Heart right ventricle (tissue), 16 donors: ENCODE measurements around the gene PI4KA. TPM values are rescaled to one million over a fixed set of nuclear protein-coding genes. Genes with fewer than 3 reads are reported as not detected.

Experiments
- ATAC-seq, 8 donors: fragments of 200-7000 bp; cut with Tn5 transposase; one replicate each; pipeline ENCODE4 v1.9.1; 2020; ENCODE audit warnings: mild to moderate bottlenecking in 8 of 8, moderate library complexity in 8 of 8, moderate number of reproducible peaks in 1 of 8
- DNase-seq, 2 donors: peaks; one replicate each; pipeline ENCODE4 v3.0.0-alpha.2; 2020
- H3K27ac ChIP-seq, 10 donors: fragments of 200-600 bp; sonication (generic) in 2 of 10; one replicate each; pipeline versions ENCODE4 v1.5.0 to v1.8.0; 2020 to 2022; ENCODE audit warnings: mild to moderate bottlenecking in 3 of 10
- H3K27me3 ChIP-seq, 7 donors: fragments of 200-600 bp; one replicate each; pipeline ENCODE4 v1.8.0; 2021 to 2022; ENCODE audit warnings: mild to moderate bottlenecking in 2 of 7
- H3K36me3 ChIP-seq, 9 donors: fragments of 200-600 bp; sonication (generic) in 1 of 9; one replicate each; pipeline versions ENCODE4 v1.5.0 to v1.8.0; 2020 to 2022; ENCODE audit warnings: mild to moderate bottlenecking in 2 of 9
- H3K4me1 ChIP-seq, 9 donors: fragments of 200-600 bp; sonication (generic) in 1 of 9; one replicate each; pipeline versions ENCODE4 v1.5.0 to v1.8.0; 2020 to 2022; ENCODE audit warnings: mild to moderate bottlenecking in 4 of 9
- H3K4me3 ChIP-seq, 10 donors: fragments of 200-600 bp; sonication (generic) in 2 of 10; one replicate each; pipeline versions ENCODE4 v1.5.0 to v1.8.0; 2020 to 2022; ENCODE audit warnings: mild to moderate bottlenecking in 7 of 10, moderate library complexity in 2 of 10
- H3K9me3 ChIP-seq, 11 donors: fragments of 200-600 bp in 10 of 11; sonication (generic) in 2 of 11; one replicate each; pipeline versions ENCODE4 v1.5.0 to v1.8.0; 2013 to 2022; ENCODE audit warnings: mild to moderate bottlenecking in 2 of 11, control low read depth in 1 of 11, moderate library complexity in 1 of 11
- CTCF ChIP-seq, 9 donors: fragments of 200-600 bp; sonication (generic) in 2 of 9; IDR thresholded peaks; one replicate each; pipeline versions ENCODE4 v1.5.0 to v1.8.0; 2021 to 2022; ENCODE audit warnings: antibody characterized with exemption in 9 of 9, mild to moderate bottlenecking in 5 of 9, moderate library complexity in 1 of 9
- WGBS, 2 donors: extraction: QIAGEN DNeasy Blood & Tissue Kit; methylation state at CpG; one replicate each; pipeline ENCODE4 v1.1.7; 2013; ENCODE audit warnings: inconsistent platforms in 1 of 2; 5-methylcytosine and 5-hydroxymethylcytosine counted together
- intact Hi-C, 10 donors: fragments of 100-400 bp; cut with DNase I; formaldehyde crosslinking; loops; one replicate each; pipeline versions ENCODE4 v1.11.1 to v1.14.2; 2022
- polyA plus RNA-seq, 2 donors: library from polyadenylated mRNA; stranded (reverse); fragments of 200-250 nt; gene quantifications; one replicate each; pipeline ENCODE4 v1.2.3, GENCODE V29; 2013
- total RNA-seq, 10 donors: library from RNA; stranded (reverse); fragmentation: NEBNext Ultra II Directional in 3 of 10; extraction: Animal tissue kit (Norgen Biotek cat#: 25700) in 3 of 10; gene quantifications; one replicate each; pipeline versions ENCODE4 v1.2.1 to v1.2.4, GENCODE V29; 2021 to 2023
- donor health status: Arrhythmogenic right ventricular cardiomyopathy.
- donor health status: ischemic (EF 13 %, LVEDD 7.1; RV severe dilation, severe dysfunction).
- donor health status: healthy with polysubstance abuse.
- donor health status: DM: no; HTN: yes; CAD: no.
- donor health status: DM: no; HTN: no; CAD: no.
- donor health status: ischemic (EF 25% LVEDD 6.9; RV normal size, moderate dysfunction).
- donor health status: ischemic (EF 25% LVEDD 5.7; RV mildly dilated, moderate dysfunction).
- donor health status: healthy.
- donor health status: DM: yes; HTN: yes; CAD: no.
- donor health status: Ischemic cardiomyopathy.
- donor health status: ischemic (EF 35%, LVEDD 5.7; RV mildly dilated, moderate dysfunction).
- donor health status: nonischemic (EF 11% LVEDD 7.7; RV severe dilation, severe dysfunction).
- donor health status: DM: yes; HTN: yes; CAD: no.
- donor health status: PGD.
- donor health status: ischemic (EF 29% LVEDD 5.4; RV normal size, mild dysfunction).
- donor health status: nonischemic (EF 23%, LVEDD 6.1; RV moderate dilation, normal function).

The PI4KA gene
- total and polyA plus RNA-seq, 12 donors, result 32.3 to 55.2 (median 39.4) TPM

- no peaks in the 10 kb centered on the region for H3K27me3 ChIP-seq
- H3K27ac ChIP-seq, result no peak overlapping the region
- no peak overlapping the region for H3K4me3 ChIP-seq
- no peaks in the 10 kb centered on the region for H3K9me3 ChIP-seq
- no peak for ATAC-seq
- peaks cover 0 to 76% (median 0%) of the 10 kb centered on the region in 9 donors for H3K36me3 ChIP-seq
- intact Hi-C loops, result loop anchor here in 2 of 10 donors (5.0 to 10.0 kb wide), 2 partner anchors 50 to 73 kb away; partner anchors contain the start of genes PI4KA (in 1 of the 2) and SNAP29 (in 1 of the 2)
- peaks cover 0 to 38% (median 4%) of the 10 kb centered on the region in 9 donors for H3K4me1 ChIP-seq
- DNase-seq, result no peak
- 92 to 93% methylated on average over 4 of the region's 4 CpGs for WGBS, 2 donors
- no peak for TF ChIP-seq CTCF (IDR thresholded peaks at IDR 0.05)
These were observed 76.5 kb downstream of the PI4KA start for GRCh38 chr22:20782083-20782482.

GRCh38 chr22:20781272-20781990, 77.2 kb downstream of the PI4KA start:
- DNase-seq, result no peak
- no peak for TF ChIP-seq CTCF (IDR thresholded peaks at IDR 0.05)
- 90 to 93% methylated on average over 11 of the region's 11 CpGs for WGBS, 2 donors
- Histone ChIP-seq H3K27ac (peak overlapping the region in 1 of 10 donors; percentile 24), H3K27me3 (no peaks in the 10 kb centered on the region), H3K4me3 (no peak overlapping the region), H3K4me1 (peaks cover 0 to 38% (median 4%) of the 10 kb centered on the region in 9 donors), H3K36me3 (peaks cover 0 to 76% (median 0%) of the 10 kb centered on the region in 9 donors), H3K9me3 (no peaks in the 10 kb centered on the region)
- no peak for ATAC-seq
- intact Hi-C loops, result loop anchor here in 2 of 10 donors (5.0 to 10.0 kb wide), 2 partner anchors 49 to 73 kb away; partner anchors contain the start of genes PI4KA (in 1 of the 2) and SNAP29 (in 1 of the 2)

GRCh38 chr22:20779818-20780158, 78.8 kb downstream of the PI4KA start:
- Histone ChIP-seq H3K27ac (no peak overlapping the region), H3K4me3 (no peak overlapping the region), H3K9me3 (no peaks in the 10 kb centered on the region), H3K36me3 (peaks cover 0 to 76% (median 0%) of the 10 kb centered on the region in 9 donors), H3K27me3 (no peaks in the 10 kb centered on the region), H3K4me1 (peaks cover 0 to 38% (median 10%) of the 10 kb centered on the region in 9 donors)
- 89 to 93% methylated on average over 5 of the region's 5 CpGs for WGBS, 2 donors
- ATAC-seq, result no peak
- DNase-seq, result no peak
- TF ChIP-seq CTCF (IDR thresholded peaks at IDR 0.05), result no peak
- intact Hi-C loops, result loop anchor here in 2 of 10 donors (5.0 to 10.0 kb wide), 2 partner anchors 47 to 75 kb away; partner anchors contain the start of genes PI4KA (in 1 of the 2) and SNAP29 (in 1 of the 2)

GRCh38 chr22:20779014-20779817, 79.4 kb downstream of the PI4KA start:
- Histone ChIP-seq H3K36me3 (peaks cover 0 to 74% (median 0%) of the 10 kb centered on the region in 9 donors), H3K27ac (no peak overlapping the region)
- TF ChIP-seq CTCF (IDR thresholded peaks at IDR 0.05), result no peak

More at GRCh38 chr22:20779014-20779817, 79.4 kb downstream of the PI4KA start:
- WGBS, 2 donors, result 82 to 86% methylated on average over 25 of the region's 25 CpGs
- Histone ChIP-seq H3K27me3 (no peaks in the 10 kb centered on the region), H3K4me3 (no peak overlapping the region), H3K4me1 (peaks cover 0 to 34% (median 10%) of the 10 kb centered on the region in 9 donors), H3K9me3 (no peaks in the 10 kb centered on the region)
- DNase-seq, result no peak
- intact Hi-C loops, result no loop called here
- ATAC-seq, result no peak
